ENCODE measurements around the gene TFIP11.

The TFIP11 gene

GRCh38 chr22:26512149-26512793 lies at the start of gene TFIP11:
Gene TFIP11, minus strand, starts transcription at chr22:26512473. Its CDS starts 2,201 bp downstream, at chr22:26510272.
- peak; percentile 82 to 92 (median 86) for DNase-seq

DNA sequence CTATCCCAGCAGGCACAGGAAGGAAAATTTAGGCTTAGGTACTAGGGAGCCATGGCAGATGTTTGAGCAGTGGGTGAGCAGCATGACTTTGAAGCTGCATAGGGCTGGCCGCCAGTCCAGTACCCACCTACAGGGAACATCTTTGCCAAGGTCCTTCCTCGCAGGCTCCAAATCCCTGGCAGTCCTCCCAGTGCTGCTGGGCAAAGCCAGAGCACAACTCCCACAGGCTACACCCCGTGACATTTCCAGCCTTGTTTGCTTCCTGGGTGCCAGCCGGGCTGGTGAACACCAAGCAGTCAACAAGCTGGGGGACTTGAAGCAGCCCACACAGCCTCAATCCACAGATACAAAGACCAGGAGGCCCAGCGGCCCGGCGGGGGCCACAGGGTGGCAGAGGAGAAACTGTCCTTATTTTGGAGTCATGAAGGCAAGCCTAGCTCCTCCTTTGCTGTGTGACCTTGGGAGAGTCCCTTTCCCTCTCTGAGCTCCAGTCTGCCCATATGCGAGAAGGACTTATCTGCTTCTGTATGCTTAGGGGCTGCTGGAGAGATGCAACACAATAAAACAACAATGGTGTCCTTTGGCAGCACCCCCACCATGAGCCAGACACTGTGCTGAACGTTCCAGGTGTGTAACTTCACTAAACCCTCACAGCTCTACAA lies 49.6 kb upstream of the TFIP11 start:
- DNase-seq: no peak

- no peak for DNase-seq
Measured at GRCh38 chr22:26559961-26560575, 47.8 kb upstream of the TFIP11 start.

- no peak for DNase-seq
Measured at GRCh38 chr22:26558248-26558895, 46.1 kb upstream of the TFIP11 start.

DNA sequence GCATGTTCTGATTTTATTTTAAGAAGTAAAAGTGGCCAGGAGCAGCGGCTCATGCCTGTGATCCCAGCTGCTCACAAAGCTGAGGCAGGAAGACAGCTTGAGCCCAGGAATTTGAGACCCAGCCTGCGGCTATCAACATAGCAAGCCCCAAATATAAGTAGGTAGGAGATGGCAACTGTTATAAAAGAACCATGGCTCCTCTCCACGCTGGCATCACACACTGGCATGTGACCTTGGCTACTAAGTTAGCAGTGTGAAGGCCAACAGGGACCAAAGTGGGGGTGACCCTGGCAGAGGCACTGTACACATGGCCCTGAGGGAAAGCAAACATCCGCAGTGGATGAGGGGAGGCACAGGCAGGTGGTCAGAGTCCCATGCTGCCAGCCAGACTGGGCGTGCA lies 44.6 kb upstream of the TFIP11 start:
- no peak for DNase-seq

DNA sequence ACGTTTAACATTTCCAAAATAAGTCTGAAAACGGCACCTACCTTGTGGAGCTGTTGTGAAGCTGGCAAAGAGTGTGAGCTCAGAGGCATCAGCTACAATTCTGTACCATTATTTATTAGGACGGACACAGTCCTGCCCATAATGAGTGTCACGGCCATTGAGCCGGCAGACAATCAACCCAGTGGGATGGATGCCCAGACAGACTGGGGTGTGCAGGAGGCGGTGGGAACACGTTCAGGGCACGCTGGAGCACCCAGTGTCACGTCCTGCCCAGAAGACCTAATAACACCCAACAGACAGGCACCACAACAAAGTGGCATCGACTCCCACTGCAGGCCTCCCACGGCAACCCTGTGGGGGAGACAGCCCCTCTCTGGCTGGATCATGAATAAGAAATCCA lies 43.2 kb upstream of the TFIP11 start:
- no peak for DNase-seq

DNA sequence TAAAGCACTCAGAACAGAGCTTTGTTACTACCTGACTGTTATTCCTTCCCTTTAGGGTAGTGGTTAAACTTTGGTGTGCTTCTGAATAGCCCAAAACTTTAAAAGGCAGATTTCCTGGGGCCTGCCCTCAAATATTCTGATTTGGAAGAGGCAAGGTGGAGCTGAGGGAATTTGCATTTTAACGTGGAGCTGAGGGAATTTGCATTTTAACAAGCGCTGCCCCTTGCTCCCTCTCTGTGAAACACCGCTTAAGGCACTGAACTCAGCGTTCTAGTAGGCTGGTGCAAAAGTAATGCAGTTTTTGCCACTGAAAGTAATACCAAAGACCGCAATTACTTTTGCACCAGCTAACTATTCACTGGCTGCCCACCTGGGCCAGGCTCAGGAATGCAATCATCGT lies 42.7 kb upstream of the TFIP11 start:
- DNase-seq: no peak

- no peak for DNase-seq
Measured at GRCh38 chr22:26553056-26553752, 40.9 kb upstream of the TFIP11 start.

- DNase-seq: no peak
Measured at GRCh38 chr22:26552466-26552865, 40.2 kb upstream of the TFIP11 start.

GRCh38 chr22:26551568-26551967 lies 39.3 kb upstream of the TFIP11 start:
- no peak for DNase-seq

DNA sequence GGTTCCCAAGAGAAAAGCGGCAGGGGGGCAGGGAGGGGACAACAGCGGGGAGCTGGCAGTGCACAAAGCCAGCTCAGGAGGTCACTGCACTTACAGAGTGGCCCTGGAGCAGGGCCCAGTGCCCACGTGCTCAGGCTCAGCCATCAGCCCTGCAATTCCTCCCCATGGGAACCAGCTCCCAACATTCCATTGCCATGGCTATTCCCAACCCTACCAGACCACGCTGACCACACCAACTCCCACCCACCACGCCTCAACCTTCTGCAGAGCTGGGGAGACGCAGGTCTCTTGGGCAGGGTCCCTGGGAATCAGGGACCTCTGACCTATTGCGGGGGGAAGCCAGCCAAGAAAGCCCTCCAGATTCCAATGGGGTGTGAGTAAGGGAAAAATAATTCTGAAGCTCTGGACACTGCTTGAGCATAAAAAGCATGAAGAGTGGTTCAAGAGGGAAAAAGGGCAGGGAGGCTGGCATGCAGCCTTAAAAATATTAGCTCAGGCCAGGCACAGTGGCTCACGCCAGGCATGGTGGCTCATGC lies 38.3 kb upstream of the TFIP11 start:
- DNase-seq: no peak

- no peak for DNase-seq
Measured at GRCh38 chr22:26549902-26550497, 37.7 kb upstream of the TFIP11 start.

DNA sequence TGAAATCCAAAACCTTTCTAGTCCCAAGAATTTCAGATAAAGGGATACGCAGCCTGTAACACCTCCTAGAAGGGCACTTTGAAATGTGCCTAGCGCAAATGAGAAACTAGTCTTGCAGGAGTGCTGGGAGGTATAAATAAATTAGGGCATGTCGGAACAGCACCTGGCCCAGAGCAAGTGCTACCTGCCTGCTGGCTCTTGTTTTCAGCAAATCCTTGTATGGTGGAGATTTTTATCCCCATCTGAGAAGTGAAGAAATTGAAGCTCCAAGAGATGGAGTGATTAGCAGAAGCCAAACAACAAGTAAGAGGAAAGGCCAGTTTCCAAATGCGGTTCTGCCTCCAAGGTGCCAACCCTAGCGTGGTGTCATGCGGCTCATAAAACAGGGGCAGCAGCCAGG lies 36.7 kb upstream of the TFIP11 start:
- no peak for DNase-seq

GRCh38 chr22:26548303-26548702 lies 36.0 kb upstream of the TFIP11 start:
- no peak for DNase-seq

DNA sequence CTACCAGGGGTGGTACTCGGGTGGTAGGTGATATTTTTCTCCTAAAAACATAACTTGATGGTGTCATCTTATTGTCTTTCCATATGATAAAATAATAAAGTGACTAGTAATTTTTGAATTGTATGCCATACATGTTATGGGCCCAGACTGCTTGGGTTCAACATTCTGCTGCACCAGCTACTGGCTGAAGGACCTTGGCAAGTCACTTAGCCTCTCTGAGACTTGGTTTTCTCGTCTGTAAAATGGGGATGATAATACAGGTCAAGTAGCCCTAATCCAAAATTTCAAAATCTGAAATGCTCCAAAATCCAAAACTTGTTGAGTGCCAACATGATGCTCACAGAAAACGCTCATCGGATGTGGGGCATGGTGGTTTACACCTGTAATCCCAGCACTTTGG lies 35.6 kb upstream of the TFIP11 start:
- DNase-seq: no peak

- no peak for DNase-seq
Measured at GRCh38 chr22:26547426-26547825, 35.2 kb upstream of the TFIP11 start.

- no peak for DNase-seq
Measured at GRCh38 chr22:26546282-26546681, 34.0 kb upstream of the TFIP11 start.

GRCh38 chr22:26545827-26546226 lies 33.6 kb upstream of the TFIP11 start:
- DNase-seq: no peak

DNA sequence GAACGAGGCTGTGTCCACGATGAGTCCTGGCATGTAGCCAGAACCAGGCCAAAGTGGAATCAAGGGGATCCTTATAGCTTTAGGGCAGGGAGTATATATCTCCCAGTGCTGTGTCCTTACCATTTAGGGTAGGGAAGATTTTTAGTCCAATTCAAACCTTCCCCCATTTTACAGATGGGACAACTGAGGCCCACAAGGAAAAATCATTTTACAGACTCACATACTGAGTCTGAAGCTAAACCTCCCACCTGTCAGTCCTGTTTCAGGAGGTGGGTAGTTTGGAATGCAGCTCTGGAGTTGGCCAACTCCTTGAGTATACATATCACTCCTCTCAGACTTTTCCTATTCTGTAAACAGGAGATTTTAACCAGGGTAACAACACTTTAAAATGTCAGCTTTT lies 33.1 kb upstream of the TFIP11 start:
- no peak for DNase-seq

DNA sequence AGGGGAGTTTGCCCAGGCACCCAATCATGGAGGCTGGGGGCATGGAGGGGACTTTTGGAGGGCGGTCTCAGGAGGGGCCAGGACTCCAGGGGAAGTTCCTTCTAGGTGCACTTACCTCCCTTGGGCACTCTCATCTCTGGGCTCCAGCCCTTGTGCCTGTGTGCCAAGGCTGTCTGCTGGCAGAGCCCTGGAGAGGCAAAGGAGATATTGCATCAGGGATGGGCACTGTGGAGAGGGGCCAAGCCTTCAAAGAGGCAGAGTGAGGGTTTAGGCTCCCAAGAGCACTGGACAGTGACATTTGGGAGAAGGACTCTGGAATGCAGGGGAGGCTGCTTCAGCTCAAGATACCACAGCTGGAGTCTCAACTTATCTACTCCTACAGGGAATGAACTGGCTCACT lies 32.2 kb upstream of the TFIP11 start:
- DNase-seq: no peak

GRCh38 chr22:26542831-26543230 lies 30.6 kb upstream of the TFIP11 start:
- no peak for DNase-seq

GRCh38 chr22:26541167-26541819 lies 29.0 kb upstream of the TFIP11 start:
- DNase-seq: no peak
